ENCODE data around the gene PDIA3. TPM values are rescaled to one million over a fixed set of nuclear protein-coding genes. Genes with fewer than 3 reads are reported as not detected.
"Not testable (repeated sequence)": the region's sequence is repeated elsewhere in the genome, so short reads cannot be mapped to it uniquely, and the experiment has no call there.

PDIA3 gene
- total RNA-seq, 1 donor from 2014 or later, result 448 TPM

DNA sequence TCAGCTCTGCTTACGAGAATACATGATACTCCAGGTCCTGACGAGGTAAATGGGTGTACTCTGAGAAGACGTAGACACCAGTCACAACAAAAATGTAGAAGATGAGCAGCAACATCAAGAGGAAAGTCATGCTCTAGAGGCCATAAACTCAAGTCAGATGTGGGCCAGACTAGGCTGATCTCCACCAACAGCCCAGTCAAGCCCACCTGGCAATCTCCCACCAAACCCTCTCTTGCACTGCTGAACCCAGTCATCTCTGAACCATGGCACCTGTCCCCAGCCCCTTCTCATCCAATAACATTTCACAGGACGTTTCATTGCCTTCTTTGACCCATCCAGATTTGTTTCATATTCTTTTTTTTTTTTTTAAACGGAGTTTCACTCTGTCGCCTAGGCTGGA is 10.8 kb upstream of the PDIA3 start:
- H3K27ac Mint-ChIP-seq, result no peak overlapping the region
- no peaks in the 10 kb centered on the region for H3K36me3 Mint-ChIP-seq
- no peak for DNase-seq (ENCODE audit: low spot score in 2 of 2, unreplicated experiment in 2 of 2)
- TF ChIP-seq, protein P1, sequence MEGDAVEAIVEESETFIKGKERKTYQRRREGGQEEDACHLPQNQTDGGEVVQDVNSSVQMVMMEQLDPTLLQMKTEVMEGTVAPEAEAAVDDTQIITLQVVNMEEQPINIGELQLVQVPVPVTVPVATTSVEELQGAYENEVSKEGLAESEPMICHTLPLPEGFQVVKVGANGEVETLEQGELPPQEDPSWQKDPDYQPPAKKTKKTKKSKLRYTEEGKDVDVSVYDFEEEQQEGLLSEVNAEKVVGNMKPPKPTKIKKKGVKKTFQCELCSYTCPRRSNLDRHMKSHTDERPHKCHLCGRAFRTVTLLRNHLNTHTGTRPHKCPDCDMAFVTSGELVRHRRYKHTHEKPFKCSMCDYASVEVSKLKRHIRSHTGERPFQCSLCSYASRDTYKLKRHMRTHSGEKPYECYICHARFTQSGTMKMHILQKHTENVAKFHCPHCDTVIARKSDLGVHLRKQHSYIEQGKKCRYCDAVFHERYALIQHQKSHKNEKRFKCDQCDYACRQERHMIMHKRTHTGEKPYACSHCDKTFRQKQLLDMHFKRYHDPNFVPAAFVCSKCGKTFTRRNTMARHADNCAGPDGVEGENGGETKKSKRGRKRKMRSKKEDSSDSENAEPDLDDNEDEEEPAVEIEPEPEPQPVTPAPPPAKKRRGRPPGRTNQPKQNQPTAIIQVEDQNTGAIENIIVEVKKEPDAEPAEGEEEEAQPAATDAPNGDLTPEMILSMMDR (IDR thresholded peaks at IDR 0.05; ENCODE audit: unreplicated experiment), result no peak
- H3K9me3 Mint-ChIP-seq, result peaks cover 5% of the 10 kb centered on the region
- peaks cover 4% of the 10 kb centered on the region for H3K27me3 Mint-ChIP-seq (ENCODE audit: low read depth)
- H3K4me1 Mint-ChIP-seq, result no peaks in the 10 kb centered on the region
- H3K4me3 Mint-ChIP-seq, result no peak overlapping the region

DNA sequence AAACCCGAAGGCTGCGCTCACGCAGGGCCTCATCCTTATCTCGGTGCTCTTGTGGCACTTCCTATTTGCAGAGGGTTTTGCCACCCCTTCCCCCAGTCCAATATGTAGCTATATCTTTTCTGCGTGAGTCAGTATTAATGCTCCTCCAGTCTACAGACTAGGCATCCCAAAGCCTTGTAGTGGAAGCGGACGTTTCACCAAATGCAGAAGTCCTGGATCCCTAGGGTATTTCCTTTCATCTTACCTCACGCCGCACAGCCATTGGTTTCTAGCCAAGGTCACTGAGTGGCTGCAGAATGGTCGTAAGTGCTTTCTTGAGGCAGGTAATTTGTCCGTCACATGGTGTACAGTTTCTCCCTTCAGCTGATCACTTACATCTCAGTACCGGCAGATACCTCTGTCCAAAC is 668 bp downstream of the PDIA3 start:
- Mint-ChIP-seq H3K27ac (peak overlapping the region; percentile 99), H3K4me3 (peak overlapping the region; percentile 92), H3K4me1 (peaks cover 20% of the 10 kb centered on the region)
- not testable (repeated sequence) for DNase-seq (ENCODE audit: low spot score in 2 of 2, unreplicated experiment in 2 of 2); H3K36me3 Mint-ChIP-seq; H3K9me3 Mint-ChIP-seq; H3K27me3 Mint-ChIP-seq (ENCODE audit: low read depth)

DNA sequence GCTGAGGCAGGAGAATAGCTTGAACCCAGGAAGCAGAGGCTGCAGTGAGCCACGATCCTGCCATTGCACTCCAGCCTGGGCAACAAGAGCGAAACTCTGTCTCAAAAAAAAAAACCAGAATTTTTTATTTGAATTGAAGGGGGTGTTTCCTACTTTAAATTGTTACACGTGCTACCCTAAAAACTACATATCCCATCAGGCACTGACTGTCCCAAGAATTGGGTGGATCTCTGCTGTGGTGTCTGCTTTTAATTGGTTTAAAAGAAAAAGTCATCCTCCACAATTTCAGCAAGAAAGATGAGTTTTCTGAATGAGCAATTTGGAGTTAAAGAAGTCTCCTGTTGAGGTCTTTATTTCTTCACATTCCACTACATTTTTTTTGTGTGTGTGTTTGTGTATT is 2.1 kb downstream of the PDIA3 start:
- TF ChIP-seq, protein P1 (IDR thresholded peaks at IDR 0.05; ENCODE audit: unreplicated experiment), result no peak
- peaks cover 24% of the 10 kb centered on the region for H3K4me1 Mint-ChIP-seq
- H3K9me3 Mint-ChIP-seq, result no peaks in the 10 kb centered on the region
- DNase-seq (ENCODE audit: low spot score in 2 of 2, unreplicated experiment in 2 of 2), result no peak
- H3K27ac Mint-ChIP-seq, result peak overlapping the region; percentile 35
- no peaks in the 10 kb centered on the region for H3K27me3 Mint-ChIP-seq (ENCODE audit: low read depth)
- peak overlapping the region; percentile 92 for H3K4me3 Mint-ChIP-seq
- peaks cover 4% of the 10 kb centered on the region for H3K36me3 Mint-ChIP-seq

DNA sequence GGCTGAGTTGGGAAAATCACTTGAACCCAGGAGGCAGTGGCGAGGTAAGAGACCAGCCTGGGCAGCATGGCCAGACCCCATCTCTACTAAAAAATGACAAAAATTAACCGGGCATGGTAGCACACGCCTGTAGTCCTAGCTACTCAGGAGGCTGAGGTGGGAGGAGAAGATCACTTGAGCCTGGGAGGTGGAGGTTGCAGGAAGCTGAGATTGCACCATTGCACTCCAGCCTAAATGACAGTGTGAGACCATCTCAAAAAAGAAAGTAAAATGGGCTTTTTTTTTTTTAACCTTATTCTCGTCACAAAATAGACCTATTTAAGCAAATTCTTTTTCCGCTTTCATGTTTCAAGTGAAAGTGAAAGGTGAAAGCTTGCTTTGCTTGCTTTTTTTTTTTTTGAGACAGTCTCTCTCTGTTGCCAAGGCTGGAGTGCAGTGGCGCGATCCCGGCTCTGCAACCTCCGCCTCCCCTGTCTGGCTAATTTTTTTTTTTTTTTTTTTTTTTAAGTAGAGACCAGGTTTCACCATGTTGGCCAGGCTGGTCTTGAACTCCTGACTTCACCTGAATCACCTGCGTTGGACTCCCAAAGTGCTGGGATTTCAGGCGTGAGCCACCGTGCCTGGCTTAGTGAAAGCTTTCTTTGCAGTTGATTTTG is 3.6 kb downstream of the PDIA3 start:
- H3K27ac Mint-ChIP-seq, result peak overlapping the region; percentile 61
- no peak for DNase-seq (ENCODE audit: low spot score in 2 of 2, unreplicated experiment in 2 of 2)
- peaks cover 4% of the 10 kb centered on the region for H3K36me3 Mint-ChIP-seq

DNA sequence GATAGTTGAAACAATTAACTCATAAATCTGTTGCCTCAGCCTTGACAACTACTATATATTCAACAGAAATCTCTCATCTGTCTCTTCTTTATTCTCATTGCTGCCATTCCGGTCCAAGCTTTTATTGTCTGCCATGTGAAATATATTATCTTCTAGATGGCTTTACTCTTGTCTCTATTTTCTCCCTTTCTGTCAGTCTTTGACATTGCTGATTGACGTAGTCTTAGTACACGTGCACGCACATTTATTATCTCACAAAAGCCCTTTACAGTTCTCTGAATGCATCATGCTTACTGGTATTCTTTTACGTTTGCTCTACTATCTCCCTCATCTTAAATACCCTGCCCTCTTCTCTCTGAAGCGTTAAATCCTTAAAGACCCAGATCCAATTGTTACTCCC is 5.6 kb downstream of the PDIA3 start:
- peak overlapping the region; percentile 2 for H3K27ac Mint-ChIP-seq
- no peak overlapping the region for H3K4me3 Mint-ChIP-seq
- H3K36me3 Mint-ChIP-seq, result peaks cover 13% of the 10 kb centered on the region
- H3K9me3 Mint-ChIP-seq, result no peaks in the 10 kb centered on the region
- H3K4me1 Mint-ChIP-seq, result peaks cover 24% of the 10 kb centered on the region
- no peak for DNase-seq (ENCODE audit: low spot score in 2 of 2, unreplicated experiment in 2 of 2)
- no peaks in the 10 kb centered on the region for H3K27me3 Mint-ChIP-seq (ENCODE audit: low read depth)
- TF ChIP-seq, protein P1 (IDR thresholded peaks at IDR 0.05; ENCODE audit: unreplicated experiment), result no peak

More for the DNA sequence above, 3.6 kb downstream of the PDIA3 start:
- Mint-ChIP-seq H3K4me3 (no peak overlapping the region), H3K9me3 (no peaks in the 10 kb centered on the region), H3K4me1 (peaks cover 24% of the 10 kb centered on the region), H3K27me3 (ENCODE audit: low read depth) (no peaks in the 10 kb centered on the region)
- TF ChIP-seq, protein P1 (IDR thresholded peaks at IDR 0.05; ENCODE audit: unreplicated experiment), result no peak

DNA sequence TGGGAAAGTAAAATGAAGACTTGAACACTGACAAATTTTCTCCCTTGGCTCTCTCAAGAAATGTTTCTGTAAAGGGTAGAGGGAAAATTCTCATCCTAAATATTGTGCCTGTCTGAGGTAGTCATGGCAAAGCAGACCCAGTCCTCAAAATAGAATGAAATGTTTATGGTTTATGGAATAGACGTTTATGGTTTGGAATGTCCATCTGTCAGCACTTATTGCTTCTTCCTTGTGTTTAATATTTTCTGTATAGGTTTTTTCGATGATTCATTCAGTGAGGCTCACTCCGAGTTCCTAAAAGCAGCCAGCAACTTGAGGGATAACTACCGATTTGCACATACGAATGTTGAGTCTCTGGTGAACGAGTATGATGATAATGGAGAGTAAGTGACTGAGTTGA is 16.6 kb downstream of the PDIA3 start:
- Mint-ChIP-seq H3K27ac (no peak overlapping the region), H3K27me3 (ENCODE audit: low read depth) (no peaks in the 10 kb centered on the region), H3K9me3 (no peaks in the 10 kb centered on the region), H3K4me1 (no peaks in the 10 kb centered on the region), H3K36me3 (peaks cover 46% of the 10 kb centered on the region), H3K4me3 (no peak overlapping the region)
- no peak for DNase-seq (ENCODE audit: low spot score in 2 of 2, unreplicated experiment in 2 of 2)
- TF ChIP-seq, protein P1 (IDR thresholded peaks at IDR 0.05; ENCODE audit: unreplicated experiment), result no peak

Data from mesothelial cell of epicardium (in vitro differentiated cells).